GM13977 (cell line): ENCODE data around the gene ICAM2.

Experiments
- DNase-seq: peaks from one replicate; pipeline ENCODE4 v3.0.0; 2012; ENCODE audit warnings: low spot score
- in situ Hi-C: fragments of 300-500 bp; cut with MboI; formaldehyde crosslinking; loops from one replicate; pipeline ENCODE4 v1.12.0; 2022; ENCODE audit warnings: low sequenced_read_pairs, low pct_unique_long_range_greater_than_20kb, mixed read lengths, inconsistent platforms; ENCODE audit not compliant: unreplicated experiment
- TF ChIP-seq, protein P1 (sequence below): IDR thresholded peaks from 2 replicates; pipeline ENCODE4 v1.5.1; 2012; ENCODE audit warnings: mild to moderate bottlenecking, control low read depth; ENCODE audit not compliant: insufficient read depth; ENCODE audit errors: extremely low read depth, missing control alignments

The ICAM2 gene

DNA sequence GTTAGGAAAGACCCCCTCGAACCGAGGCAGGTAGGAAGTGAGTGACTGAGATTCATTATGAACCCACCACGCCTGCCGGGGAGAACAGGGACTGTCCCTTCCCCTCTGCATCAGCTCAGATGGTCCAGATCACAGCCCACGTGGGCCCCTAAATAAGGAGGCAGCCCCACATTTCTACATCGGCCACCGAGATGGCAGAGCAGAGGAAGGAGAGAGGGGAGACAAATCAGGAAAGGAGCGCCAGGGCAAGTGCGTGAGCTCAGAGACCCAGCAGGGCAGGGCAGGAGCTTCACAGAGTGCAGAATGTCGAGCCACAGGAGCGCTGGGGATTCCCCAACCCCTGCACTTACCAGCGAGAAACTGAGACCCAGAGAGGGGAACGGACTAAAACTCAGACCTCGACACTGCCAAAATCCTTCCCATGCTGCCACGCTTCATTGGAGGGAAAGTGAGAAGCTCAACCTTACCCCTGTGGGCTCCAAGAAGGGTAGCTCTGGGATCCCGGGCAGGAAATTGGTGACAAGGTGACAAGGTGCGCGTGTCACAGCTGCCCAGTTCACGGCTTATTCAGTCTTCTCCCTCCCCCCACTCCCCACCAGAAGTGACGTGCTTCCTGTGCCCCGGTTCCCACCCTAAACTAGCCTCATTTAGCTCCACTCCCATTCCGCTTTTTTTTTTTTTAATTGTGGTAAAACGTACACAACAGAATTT lies at the start of gene ICAM2:
ICAM2 (minus strand) TSS at position 578 of the 711 bp plus-strand sequence. CDS start 13,942 bp downstream, outside the sequence.
- DNase-seq = peak; percentile 64
- in situ Hi-C loops = loop anchor here (5.0 to 10.0 kb wide), 2 partner anchors 117 to 265 kb away; no protein-coding TSS in a partner anchor

DNA sequence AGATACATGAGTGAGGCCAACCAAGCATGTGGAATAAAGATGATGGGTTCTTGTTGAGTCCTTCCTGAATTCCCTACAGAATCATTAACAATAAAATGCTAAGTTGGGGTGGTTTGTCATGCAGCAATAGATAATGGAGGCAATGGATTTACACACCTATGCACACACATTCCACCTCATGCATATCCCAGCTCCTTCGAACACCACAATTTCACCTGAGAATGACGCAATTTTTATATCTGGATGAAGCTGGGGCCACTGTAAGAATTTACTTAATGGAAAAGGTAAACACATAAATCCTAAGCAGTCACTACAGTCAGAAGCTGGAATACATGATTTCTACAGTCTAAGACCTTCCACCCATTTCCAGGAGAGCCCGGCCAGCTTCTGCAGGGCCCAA lies 49.8 kb upstream of the ICAM2 start:
- in situ Hi-C loops = no loop called here
- TF ChIP-seq, protein P1, sequence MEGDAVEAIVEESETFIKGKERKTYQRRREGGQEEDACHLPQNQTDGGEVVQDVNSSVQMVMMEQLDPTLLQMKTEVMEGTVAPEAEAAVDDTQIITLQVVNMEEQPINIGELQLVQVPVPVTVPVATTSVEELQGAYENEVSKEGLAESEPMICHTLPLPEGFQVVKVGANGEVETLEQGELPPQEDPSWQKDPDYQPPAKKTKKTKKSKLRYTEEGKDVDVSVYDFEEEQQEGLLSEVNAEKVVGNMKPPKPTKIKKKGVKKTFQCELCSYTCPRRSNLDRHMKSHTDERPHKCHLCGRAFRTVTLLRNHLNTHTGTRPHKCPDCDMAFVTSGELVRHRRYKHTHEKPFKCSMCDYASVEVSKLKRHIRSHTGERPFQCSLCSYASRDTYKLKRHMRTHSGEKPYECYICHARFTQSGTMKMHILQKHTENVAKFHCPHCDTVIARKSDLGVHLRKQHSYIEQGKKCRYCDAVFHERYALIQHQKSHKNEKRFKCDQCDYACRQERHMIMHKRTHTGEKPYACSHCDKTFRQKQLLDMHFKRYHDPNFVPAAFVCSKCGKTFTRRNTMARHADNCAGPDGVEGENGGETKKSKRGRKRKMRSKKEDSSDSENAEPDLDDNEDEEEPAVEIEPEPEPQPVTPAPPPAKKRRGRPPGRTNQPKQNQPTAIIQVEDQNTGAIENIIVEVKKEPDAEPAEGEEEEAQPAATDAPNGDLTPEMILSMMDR = no peak
- DNase-seq = no peak

More for the DNA sequence above, at the start of gene ICAM2:
- TF ChIP-seq, protein P1 = no peak

DNA sequence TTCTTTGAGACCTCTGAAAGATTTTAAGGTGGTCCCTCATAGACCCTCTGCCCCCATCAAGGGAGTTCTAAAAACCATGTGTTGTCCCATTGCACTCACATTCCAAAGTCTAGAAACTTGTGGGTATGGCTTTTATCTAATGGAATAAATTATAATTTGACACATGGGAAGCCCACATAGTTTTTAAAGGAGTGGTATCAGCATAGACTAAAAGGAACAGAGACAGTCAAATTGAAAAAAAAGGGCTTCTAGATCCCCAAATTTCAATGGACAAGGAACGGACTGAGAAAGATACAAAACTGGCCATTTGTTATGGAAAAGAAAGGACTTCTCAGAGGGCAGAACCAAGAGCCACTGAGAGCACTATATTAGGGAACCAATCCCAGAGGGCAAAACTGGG lies 48.7 kb upstream of the ICAM2 start:
- in situ Hi-C loops = no loop called here
- TF ChIP-seq, protein P1 = no peak
- DNase-seq = no peak

DNA sequence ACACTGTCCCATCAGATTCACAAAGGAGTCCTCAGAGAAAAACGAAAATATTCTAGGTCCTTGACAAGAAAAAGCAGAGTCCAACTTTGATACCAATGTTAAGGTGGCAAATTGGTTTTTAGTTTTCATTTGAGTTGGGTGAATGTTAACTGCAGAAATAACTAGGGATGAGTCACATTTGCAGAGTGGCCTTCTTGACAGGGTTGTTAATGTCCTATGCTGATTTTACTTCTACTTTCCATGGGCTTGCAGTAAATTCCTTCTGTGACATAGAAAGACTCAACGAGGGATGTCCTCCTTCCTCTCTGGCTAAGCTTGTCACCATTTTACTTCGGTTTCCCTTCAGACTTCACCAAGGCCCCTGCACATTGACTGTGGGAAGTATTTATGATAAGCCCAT lies 47.2 kb upstream of the ICAM2 start:
- DNase-seq = no peak
- in situ Hi-C loops = no loop called here
- TF ChIP-seq, protein P1 = no peak

DNA sequence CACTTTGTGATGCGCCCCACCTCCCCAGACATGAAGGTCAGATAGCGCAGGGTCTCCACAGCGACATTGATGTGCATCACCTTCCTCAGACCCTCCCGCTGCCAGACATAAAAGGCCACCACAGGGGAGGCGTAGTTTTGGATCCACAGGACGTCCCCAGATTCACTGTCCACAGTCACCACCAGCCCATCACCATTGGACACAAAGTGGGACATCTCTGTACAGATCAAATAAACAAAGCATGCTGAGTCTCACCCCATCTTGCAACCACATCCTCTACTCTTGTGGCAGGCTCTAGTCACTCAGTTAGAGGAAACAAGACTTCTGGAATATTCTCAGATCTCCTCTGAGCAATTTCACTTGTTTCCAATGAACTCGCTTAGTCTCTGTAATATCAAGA lies 46.3 kb upstream of the ICAM2 start:
- DNase-seq = no peak
- TF ChIP-seq, protein P1 = no peak
- in situ Hi-C loops = no loop called here

DNA sequence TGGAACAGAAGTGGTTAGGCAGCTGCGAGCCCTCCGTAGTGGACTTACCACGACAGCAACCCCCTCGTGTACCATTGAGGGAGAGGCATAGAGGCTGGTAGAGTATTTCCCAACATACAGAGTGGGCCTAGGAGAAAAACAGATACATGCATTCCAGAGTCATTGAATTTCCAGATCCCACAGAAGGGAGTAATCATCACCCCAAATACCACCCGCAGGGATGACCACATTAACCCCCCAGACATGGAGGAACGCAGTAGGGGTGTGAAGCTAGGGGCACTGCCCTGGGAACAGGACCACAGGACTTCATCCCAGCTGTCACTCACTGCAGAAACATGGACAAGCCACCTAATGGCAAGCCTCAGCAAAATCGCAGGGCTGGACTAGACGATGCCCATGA lies 44.7 kb upstream of the ICAM2 start:
- no peak for DNase-seq
- in situ Hi-C loops = no loop called here
- TF ChIP-seq, protein P1 = no peak

DNA sequence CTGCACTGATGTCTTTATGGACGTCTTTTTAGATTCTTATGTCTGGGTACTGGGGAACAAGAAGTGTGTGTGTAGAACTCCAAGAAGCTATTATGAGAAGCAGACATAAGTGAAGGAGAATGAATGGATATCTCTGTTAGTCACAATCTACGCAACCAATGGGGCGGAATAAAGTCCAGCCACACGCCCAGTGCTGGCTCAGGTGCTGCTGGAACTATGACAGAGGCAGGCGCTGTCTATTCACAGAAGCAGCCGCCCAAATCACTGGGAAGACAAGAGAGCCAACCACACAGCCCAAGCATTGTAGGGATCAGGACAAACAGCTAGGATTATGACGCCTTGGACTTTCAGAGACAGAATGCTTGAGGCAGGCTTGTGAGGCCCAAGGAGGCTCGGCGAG lies 43.9 kb upstream of the ICAM2 start:
- TF ChIP-seq, protein P1 = no peak
- in situ Hi-C loops = no loop called here

More for the DNA sequence above, 43.9 kb upstream of the ICAM2 start:
- no peak for DNase-seq
